GM18505 (cell line): ENCODE measurements around the gene NUP98.

Experiments used
- ATAC-seq: cut with Tn5 transposase; IDR thresholded peaks from one replicate; pipeline ENCODE4 v1.9.1; 2021; ENCODE audit not compliant: unreplicated experiment
- POLR2A ChIP-seq: IDR thresholded peaks from 4 replicates; pipeline ENCODE4 v1.6.1; 2011; ENCODE audit warnings: borderline replicate concordance; ENCODE audit not compliant: insufficient read depth, insufficient read length; ENCODE audit errors: extremely low read depth

Gene NUP98

GRCh38 chr11:3832816-3833215, 35.5 kb upstream of the NUP98 start:
- ATAC-seq = no peak
- TF ChIP-seq POLR2A = no peak

GRCh38 chr11:3831378-3832239, 34.3 kb upstream of the NUP98 start:
- no peak for ATAC-seq
- no peak for TF ChIP-seq POLR2A

- ATAC-seq = no peak
- TF ChIP-seq POLR2A = no peak
Measured at GRCh38 chr11:3830730-3831129, 33.4 kb upstream of the NUP98 start.

- no peak for TF ChIP-seq POLR2A
- ATAC-seq = no peak
Measured at GRCh38 chr11:3830088-3830487, 32.7 kb upstream of the NUP98 start.

- TF ChIP-seq POLR2A = no peak
- no peak for ATAC-seq
Measured at GRCh38 chr11:3827434-3828186, 30.3 kb upstream of the NUP98 start.

GRCh38 chr11:3826721-3827120, 29.4 kb upstream of the NUP98 start:
- TF ChIP-seq POLR2A = no peak
- no peak for ATAC-seq

GRCh38 chr11:3825473-3826154, 28.3 kb upstream of the NUP98 start:
- no peak for ATAC-seq
- peak; percentile 24 for TF ChIP-seq POLR2A

GRCh38 chr11:3824714-3825472, 27.5 kb upstream of the NUP98 start:
- TF ChIP-seq POLR2A = no peak
- peak; percentile 76 for ATAC-seq

- ATAC-seq = no peak
- TF ChIP-seq POLR2A = no peak
Measured at GRCh38 chr11:3823762-3824506, 26.6 kb upstream of the NUP98 start.

GRCh38 chr11:3823303-3823702, 25.9 kb upstream of the NUP98 start:
- no peak for TF ChIP-seq POLR2A
- ATAC-seq = no peak

- TF ChIP-seq POLR2A = no peak
- no peak for ATAC-seq
Measured at GRCh38 chr11:3822312-3822711, 25.0 kb upstream of the NUP98 start.

- no peak for TF ChIP-seq POLR2A
- ATAC-seq = no peak
Measured at GRCh38 chr11:3820971-3821370, 23.6 kb upstream of the NUP98 start.
